ENCODE data around the gene SEMA4A.
"Not testable (repeated sequence)": the region's sequence is repeated elsewhere in the genome, so short reads cannot be mapped to it uniquely, and the experiment has no call there.

The SEMA4A gene

GRCh38 chr1:156180471-156180870, 27.1 kb downstream of the SEMA4A start:
- peaks cover 6% of the 10 kb centered on the region for H3K4me1 Mint-ChIP-seq (ENCODE audit: low read depth)
- H3K9me3 Mint-ChIP-seq: no peaks in the 10 kb centered on the region
- peaks cover 3% of the 10 kb centered on the region for H3K36me3 Mint-ChIP-seq (ENCODE audit: low read depth)
- no peak overlapping the region for H3K27ac Mint-ChIP-seq
- H3K27me3 Mint-ChIP-seq (ENCODE audit: low read depth): peaks cover 4% of the 10 kb centered on the region
- H3K4me3 Mint-ChIP-seq: no peak overlapping the region

- not testable (repeated sequence) for H3K36me3 Mint-ChIP-seq (ENCODE audit: low read depth); H3K9me3 Mint-ChIP-seq; H3K4me1 Mint-ChIP-seq (ENCODE audit: low read depth)
Measured at GRCh38 chr1:156181391-156181924, 28.1 kb downstream of the SEMA4A start.

GRCh38 chr1:156182010-156182779, 28.8 kb downstream of the SEMA4A start:
- not testable (repeated sequence) for H3K4me3 Mint-ChIP-seq; H3K36me3 Mint-ChIP-seq (ENCODE audit: low read depth); H3K27me3 Mint-ChIP-seq (ENCODE audit: low read depth); H3K27ac Mint-ChIP-seq; H3K4me1 Mint-ChIP-seq (ENCODE audit: low read depth)
- H3K9me3 Mint-ChIP-seq: peaks cover 10% of the 10 kb centered on the region

More at GRCh38 chr1:156181391-156181924, 28.1 kb downstream of the SEMA4A start:
- H3K27me3 Mint-ChIP-seq (ENCODE audit: low read depth); H3K4me3 Mint-ChIP-seq; H3K27ac Mint-ChIP-seq: not testable (repeated sequence)

- H3K4me1 Mint-ChIP-seq (ENCODE audit: low read depth); H3K27ac Mint-ChIP-seq; H3K4me3 Mint-ChIP-seq; H3K36me3 Mint-ChIP-seq (ENCODE audit: low read depth); H3K27me3 Mint-ChIP-seq (ENCODE audit: low read depth): not testable (repeated sequence)
- peaks cover 14% of the 10 kb centered on the region for H3K9me3 Mint-ChIP-seq
Measured at GRCh38 chr1:156186347-156187177, 33.2 kb downstream of the SEMA4A start.

GRCh38 chr1:156190265-156190664, 36.9 kb downstream of the SEMA4A start:
- Mint-ChIP-seq H3K9me3 (peaks cover 14% of the 10 kb centered on the region), H3K4me1 (ENCODE audit: low read depth) (peaks cover 19% of the 10 kb centered on the region)
- not testable (repeated sequence) for H3K36me3 Mint-ChIP-seq (ENCODE audit: low read depth); H3K4me3 Mint-ChIP-seq; H3K27ac Mint-ChIP-seq; H3K27me3 Mint-ChIP-seq (ENCODE audit: low read depth)

GRCh38 chr1:156191292-156191964, 38.0 kb downstream of the SEMA4A start:
- Mint-ChIP-seq H3K27ac (no peak overlapping the region), H3K36me3 (ENCODE audit: low read depth) (peaks cover 18% of the 10 kb centered on the region), H3K9me3 (peaks cover 11% of the 10 kb centered on the region), H3K4me1 (ENCODE audit: low read depth) (peaks cover 28% of the 10 kb centered on the region), H3K4me3 (peak overlapping the region; percentile 7), H3K27me3 (ENCODE audit: low read depth) (no peaks in the 10 kb centered on the region)

- peaks cover 25% of the 10 kb centered on the region for H3K36me3 Mint-ChIP-seq (ENCODE audit: low read depth)
- H3K27ac Mint-ChIP-seq: peak overlapping the region; percentile 96
- H3K4me1 Mint-ChIP-seq (ENCODE audit: low read depth): peaks cover 44% of the 10 kb centered on the region
- H3K27me3 Mint-ChIP-seq (ENCODE audit: low read depth): no peaks in the 10 kb centered on the region
- peak overlapping the region; percentile 98 for H3K4me3 Mint-ChIP-seq
- peaks cover 3% of the 10 kb centered on the region for H3K9me3 Mint-ChIP-seq
Measured at GRCh38 chr1:156193208-156193487, 39.8 kb downstream of the SEMA4A start.

GRCh38 chr1:156193488-156194299, 40.3 kb downstream of the SEMA4A start, which contains the start of gene SLC25A44:
SLC25A44 (plus strand) TSS chr1:156194104; CDS start chr1:156199848, 5,744 bp downstream.
- Mint-ChIP-seq H3K36me3 (ENCODE audit: low read depth) (peaks cover 28% of the 10 kb centered on the region), H3K27ac (peak within 1 kb of the TSS; percentile 96), H3K9me3 (peaks cover 3% of the 10 kb centered on the region), H3K4me3 (peak within 1 kb of the TSS; percentile 98), H3K27me3 (ENCODE audit: low read depth) (no peaks in the 10 kb centered on the region), H3K4me1 (ENCODE audit: low read depth) (peaks cover 49% of the 10 kb centered on the region)

- H3K27me3 Mint-ChIP-seq (ENCODE audit: low read depth): no peaks in the 10 kb centered on the region
- peaks cover 55% of the 10 kb centered on the region for H3K4me1 Mint-ChIP-seq (ENCODE audit: low read depth)
- no peaks in the 10 kb centered on the region for H3K9me3 Mint-ChIP-seq
- H3K36me3 Mint-ChIP-seq (ENCODE audit: low read depth): peaks cover 33% of the 10 kb centered on the region
- H3K4me3 Mint-ChIP-seq: peak overlapping the region; percentile 98
- H3K27ac Mint-ChIP-seq: peak overlapping the region; percentile 96
Measured at GRCh38 chr1:156194300-156194652, 40.9 kb downstream of the SEMA4A start.

- H3K27ac Mint-ChIP-seq: peak overlapping the region; percentile 60
- H3K4me3 Mint-ChIP-seq: peak overlapping the region; percentile 98
- no peaks in the 10 kb centered on the region for H3K9me3 Mint-ChIP-seq
- peaks cover 47% of the 10 kb centered on the region for H3K36me3 Mint-ChIP-seq (ENCODE audit: low read depth)
- H3K27me3 Mint-ChIP-seq (ENCODE audit: low read depth): no peaks in the 10 kb centered on the region
- peaks cover 67% of the 10 kb centered on the region for H3K4me1 Mint-ChIP-seq (ENCODE audit: low read depth)
Measured at GRCh38 chr1:156195853-156196252, 42.5 kb downstream of the SEMA4A start.

GRCh38 chr1:156196445-156196844, 43.1 kb downstream of the SEMA4A start:
- peak overlapping the region; percentile 5 for H3K4me3 Mint-ChIP-seq
- peak overlapping the region; percentile 31 for H3K27ac Mint-ChIP-seq
- H3K4me1 Mint-ChIP-seq (ENCODE audit: low read depth): peaks cover 67% of the 10 kb centered on the region
- no peaks in the 10 kb centered on the region for H3K27me3 Mint-ChIP-seq (ENCODE audit: low read depth)
- H3K36me3 Mint-ChIP-seq (ENCODE audit: low read depth): peaks cover 47% of the 10 kb centered on the region
- H3K9me3 Mint-ChIP-seq: no peaks in the 10 kb centered on the region

GRCh38 chr1:156198831-156199349, 45.5 kb downstream of the SEMA4A start:
- Mint-ChIP-seq H3K9me3 (no peaks in the 10 kb centered on the region), H3K4me1 (ENCODE audit: low read depth) (peaks cover 54% of the 10 kb centered on the region), H3K27ac (peak overlapping the region; percentile 91), H3K36me3 (ENCODE audit: low read depth) (peaks cover 44% of the 10 kb centered on the region), H3K27me3 (ENCODE audit: low read depth) (no peaks in the 10 kb centered on the region), H3K4me3 (peak overlapping the region; percentile 73)

GRCh38 chr1:156200044-156200443, 46.7 kb downstream of the SEMA4A start:
- Mint-ChIP-seq H3K36me3 (ENCODE audit: low read depth) (peaks cover 38% of the 10 kb centered on the region), H3K27ac (peak overlapping the region; percentile 91), H3K4me3 (peak overlapping the region; percentile 73), H3K27me3 (ENCODE audit: low read depth) (no peaks in the 10 kb centered on the region), H3K4me1 (ENCODE audit: low read depth) (peaks cover 50% of the 10 kb centered on the region), H3K9me3 (no peaks in the 10 kb centered on the region)

- Mint-ChIP-seq H3K9me3 (no peaks in the 10 kb centered on the region), H3K36me3 (ENCODE audit: low read depth) (peaks cover 33% of the 10 kb centered on the region), H3K4me3 (no peak overlapping the region), H3K27me3 (ENCODE audit: low read depth) (no peaks in the 10 kb centered on the region), H3K27ac (no peak overlapping the region), H3K4me1 (ENCODE audit: low read depth) (peaks cover 31% of the 10 kb centered on the region)
Measured at GRCh38 chr1:156203331-156203730, 49.9 kb downstream of the SEMA4A start.

All from T-helper 1 cell treated with Interleukin-12 subunit alpha and Interleukin-12 subunit beta and Interleukin-4 antibody, amounts not matched to agents 30 μg/mL and 1 μg/mL, for 36 hours (primary cell).